ENCODE measurements around the gene CACYBP. TPM values are rescaled to one million over a fixed set of nuclear protein-coding genes. Genes with fewer than 3 reads are reported as not detected.

The CACYBP gene
- polyA plus RNA-seq, 1 donor (not counting 4 experiments of a cell fraction or from before 2014, with no cell fraction given): 59.3 TPM

DNA sequence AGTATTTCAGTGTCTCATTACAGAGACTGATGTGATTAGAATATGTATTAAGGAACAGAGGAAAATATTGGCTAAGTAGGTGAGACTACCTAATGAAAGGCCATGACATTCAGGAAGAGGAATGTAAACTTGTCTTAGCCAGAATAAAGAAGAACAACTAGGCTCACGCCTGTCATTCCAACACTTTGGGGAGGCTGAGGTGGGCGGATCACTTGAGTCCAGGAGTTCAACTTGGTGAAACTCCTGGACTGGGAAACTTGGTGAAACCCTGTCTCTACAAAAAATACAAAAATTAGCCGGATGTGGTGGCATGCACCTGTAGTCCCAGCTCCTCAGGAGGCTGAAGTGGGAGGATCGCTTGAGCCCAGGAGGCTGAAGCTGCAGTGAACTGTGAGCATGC is 14.8 kb upstream of the CACYBP start:
- H3K9me3 ChIP-seq (ENCODE audit: control insufficient read depth, low read depth, low read length): no peaks in the 10 kb centered on the region
- no peak overlapping the region for H3K4me2 ChIP-seq (ENCODE audit: control insufficient read depth, extremely low read depth, insufficient read depth, low read depth, low read length)
- no peaks in the 10 kb centered on the region for H3K27me3 ChIP-seq (ENCODE audit: control insufficient read depth, extremely low read depth, insufficient read depth, low read length)
- TF ChIP-seq, protein P1, sequence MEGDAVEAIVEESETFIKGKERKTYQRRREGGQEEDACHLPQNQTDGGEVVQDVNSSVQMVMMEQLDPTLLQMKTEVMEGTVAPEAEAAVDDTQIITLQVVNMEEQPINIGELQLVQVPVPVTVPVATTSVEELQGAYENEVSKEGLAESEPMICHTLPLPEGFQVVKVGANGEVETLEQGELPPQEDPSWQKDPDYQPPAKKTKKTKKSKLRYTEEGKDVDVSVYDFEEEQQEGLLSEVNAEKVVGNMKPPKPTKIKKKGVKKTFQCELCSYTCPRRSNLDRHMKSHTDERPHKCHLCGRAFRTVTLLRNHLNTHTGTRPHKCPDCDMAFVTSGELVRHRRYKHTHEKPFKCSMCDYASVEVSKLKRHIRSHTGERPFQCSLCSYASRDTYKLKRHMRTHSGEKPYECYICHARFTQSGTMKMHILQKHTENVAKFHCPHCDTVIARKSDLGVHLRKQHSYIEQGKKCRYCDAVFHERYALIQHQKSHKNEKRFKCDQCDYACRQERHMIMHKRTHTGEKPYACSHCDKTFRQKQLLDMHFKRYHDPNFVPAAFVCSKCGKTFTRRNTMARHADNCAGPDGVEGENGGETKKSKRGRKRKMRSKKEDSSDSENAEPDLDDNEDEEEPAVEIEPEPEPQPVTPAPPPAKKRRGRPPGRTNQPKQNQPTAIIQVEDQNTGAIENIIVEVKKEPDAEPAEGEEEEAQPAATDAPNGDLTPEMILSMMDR (optimal IDR thresholded peaks at IDR 0.05 in 1 of 3, IDR thresholded peaks at IDR 0.05 in 1 of 3, conservative IDR thresholded peaks at IDR 0.05 in 1 of 3; ENCODE audit: extremely low read depth in 1 of 3, insufficient read depth in 2 of 3, low read length in 3 of 3): no peak
- no peak for TF ChIP-seq EZH2 (IDR thresholded peaks at IDR 0.05; ENCODE audit: low read length)
- H3K4me3 ChIP-seq (ENCODE audit: control insufficient read depth in 2 of 3, extremely low read depth in 1 of 3, insufficient read depth in 2 of 3, low read depth in 1 of 3, low read length in 3 of 3): no peak overlapping the region
- dilution Hi-C loops (cut with MboI; ENCODE audit: extremely low pct_ligation_motif_present, low sequenced_read_pairs): no loop called here
- peaks cover 0 to 3% of the 10 kb centered on the region in 2 experiments for H3K36me3 ChIP-seq (ENCODE audit: control insufficient read depth in 2 of 2, extremely low read depth in 1 of 2, insufficient read depth in 2 of 2, low read length in 2 of 2)
- H3K9ac ChIP-seq (ENCODE audit: control insufficient read depth, extremely low read depth, insufficient read depth, low read length): no peak overlapping the region
- H3K9me1 ChIP-seq (ENCODE audit: control insufficient read depth, extremely low read depth, insufficient read depth, low read length): no peaks in the 10 kb centered on the region
- peaks cover 3% of the 10 kb centered on the region for H3K4me1 ChIP-seq (ENCODE audit: control insufficient read depth, extremely low read depth, insufficient read depth, low read length)
- no peaks in the 10 kb centered on the region for H4K20me1 ChIP-seq (ENCODE audit: control insufficient read depth, extremely low read depth, insufficient read depth, low read length)
- FAIRE-seq (no peak), DNase-seq (ENCODE audit: low read depth, low spot score) (no peak)
- H3K27ac ChIP-seq (ENCODE audit: control insufficient read depth, insufficient read depth, low read length): no peak overlapping the region
- no peak overlapping the region for H2AFZ ChIP-seq (ENCODE audit: control insufficient read depth, low read length)
- no peaks in the 10 kb centered on the region for H3K79me2 ChIP-seq (ENCODE audit: control insufficient read depth, insufficient read depth, low read length)

DNA sequence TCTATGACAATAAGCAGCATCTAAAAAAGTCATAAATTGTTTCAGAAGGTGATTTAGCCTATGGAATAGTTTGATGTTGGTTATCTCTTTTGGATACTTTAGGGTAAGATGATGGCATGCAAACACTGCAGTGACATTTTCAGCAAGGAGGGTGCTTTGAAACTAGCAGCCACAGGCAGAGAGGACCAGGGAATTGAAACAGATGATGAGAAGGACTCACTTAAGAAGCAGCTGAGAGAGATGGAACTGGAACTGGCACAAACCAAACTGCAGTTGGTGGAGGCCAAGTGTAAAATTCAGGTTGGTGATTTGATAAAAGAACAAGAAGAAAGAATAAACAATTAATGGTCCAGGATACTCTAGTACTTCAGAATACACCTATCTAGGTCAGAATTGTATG is 11.2 kb upstream of the CACYBP start:
- H3K27ac ChIP-seq (ENCODE audit: control insufficient read depth, insufficient read depth, low read length): no peak overlapping the region
- no peak for DNase-seq (ENCODE audit: low read depth, low spot score)
- no peak overlapping the region for H3K4me2 ChIP-seq (ENCODE audit: control insufficient read depth, extremely low read depth, insufficient read depth, low read depth, low read length)
- no peaks in the 10 kb centered on the region for H4K20me1 ChIP-seq (ENCODE audit: control insufficient read depth, extremely low read depth, insufficient read depth, low read length)
- H3K9me3 ChIP-seq (ENCODE audit: control insufficient read depth, low read depth, low read length): no peaks in the 10 kb centered on the region
- H2AFZ ChIP-seq (ENCODE audit: control insufficient read depth, low read length): no peak overlapping the region
- H3K9me1 ChIP-seq (ENCODE audit: control insufficient read depth, extremely low read depth, insufficient read depth, low read length): no peaks in the 10 kb centered on the region
- no peak overlapping the region for H3K9ac ChIP-seq (ENCODE audit: control insufficient read depth, extremely low read depth, insufficient read depth, low read length)
- H3K4me3 ChIP-seq (ENCODE audit: control insufficient read depth in 2 of 3, extremely low read depth in 1 of 3, insufficient read depth in 2 of 3, low read depth in 1 of 3, low read length in 3 of 3): no peak overlapping the region
- no peaks in the 10 kb centered on the region for H3K36me3 ChIP-seq (ENCODE audit: control insufficient read depth in 2 of 2, extremely low read depth in 1 of 2, insufficient read depth in 2 of 2, low read length in 2 of 2)
- dilution Hi-C loops (cut with MboI; ENCODE audit: extremely low pct_ligation_motif_present, low sequenced_read_pairs): no loop called here
- no peak for TF ChIP-seq EZH2 (IDR thresholded peaks at IDR 0.05; ENCODE audit: low read length)
- TF ChIP-seq, protein P1 (optimal IDR thresholded peaks at IDR 0.05 in 1 of 3, IDR thresholded peaks at IDR 0.05 in 1 of 3, conservative IDR thresholded peaks at IDR 0.05 in 1 of 3; ENCODE audit: extremely low read depth in 1 of 3, insufficient read depth in 2 of 3, low read length in 3 of 3): no peak
- H3K79me2 ChIP-seq (ENCODE audit: control insufficient read depth, insufficient read depth, low read length): no peaks in the 10 kb centered on the region
- peaks cover 6% of the 10 kb centered on the region for H3K4me1 ChIP-seq (ENCODE audit: control insufficient read depth, extremely low read depth, insufficient read depth, low read length)
- FAIRE-seq: no peak
- H3K27me3 ChIP-seq (ENCODE audit: control insufficient read depth, extremely low read depth, insufficient read depth, low read length): no peaks in the 10 kb centered on the region
